ENCODE measurements around the gene RSPH3. TPM values are rescaled to one million over a fixed set of nuclear protein-coding genes. Genes with fewer than 3 reads are reported as not detected.

RSPH3 gene
- total RNA-seq, 1 donor from 2014 or later, result 9.7 TPM

GRCh38 chr6:159043251-159043650 lies 43.2 kb upstream of the RSPH3 start:
- Mint-ChIP-seq H3K27me3 (peaks cover 17% of the 10 kb centered on the region), H3K27ac (no peak overlapping the region), H3K9me3 (no peaks in the 10 kb centered on the region), H3K4me1 (ENCODE audit: unreplicated experiment) (peaks cover 10% of the 10 kb centered on the region), H3K36me3 (no peaks in the 10 kb centered on the region), H3K4me3 (no peak overlapping the region)
- no peak for DNase-seq (ENCODE audit: extremely low spot score, unreplicated experiment)
- no peak for TF ChIP-seq CTCF (conservative IDR thresholded peaks at IDR 0.05)

GRCh38 chr6:159042826-159043181 lies 42.8 kb upstream of the RSPH3 start:
- peaks cover 17% of the 10 kb centered on the region for H3K27me3 Mint-ChIP-seq
- H3K9me3 Mint-ChIP-seq, result no peaks in the 10 kb centered on the region
- H3K27ac Mint-ChIP-seq, result peak overlapping the region; percentile 88
- H3K36me3 Mint-ChIP-seq, result no peaks in the 10 kb centered on the region
- H3K4me1 Mint-ChIP-seq (ENCODE audit: unreplicated experiment), result peaks cover 12% of the 10 kb centered on the region
- TF ChIP-seq CTCF (conservative IDR thresholded peaks at IDR 0.05), result peak; percentile 44
- no peak for DNase-seq (ENCODE audit: extremely low spot score, unreplicated experiment)
- no peak overlapping the region for H3K4me3 Mint-ChIP-seq

GRCh38 chr6:159042003-159042825 lies 42.2 kb upstream of the RSPH3 start:
- Mint-ChIP-seq H3K36me3 (no peaks in the 10 kb centered on the region), H3K4me1 (ENCODE audit: unreplicated experiment) (peaks cover 17% of the 10 kb centered on the region), H3K4me3 (peak overlapping the region; percentile 42), H3K27ac (peak overlapping the region; percentile 88), H3K27me3 (peaks cover 17% of the 10 kb centered on the region), H3K9me3 (no peaks in the 10 kb centered on the region)
- peak; percentile 99 for TF ChIP-seq CTCF (conservative IDR thresholded peaks at IDR 0.05)
- no peak for DNase-seq (ENCODE audit: extremely low spot score, unreplicated experiment)

GRCh38 chr6:159041181-159041580 lies 41.2 kb upstream of the RSPH3 start:
- Mint-ChIP-seq H3K4me1 (ENCODE audit: unreplicated experiment) (peaks cover 17% of the 10 kb centered on the region), H3K27ac (no peak overlapping the region), H3K36me3 (no peaks in the 10 kb centered on the region), H3K4me3 (no peak overlapping the region), H3K27me3 (peaks cover 17% of the 10 kb centered on the region), H3K9me3 (no peaks in the 10 kb centered on the region)
- TF ChIP-seq CTCF (conservative IDR thresholded peaks at IDR 0.05), result no peak
- DNase-seq (ENCODE audit: extremely low spot score, unreplicated experiment), result no peak

GRCh38 chr6:159039885-159040258 lies 39.9 kb upstream of the RSPH3 start:
- H3K4me3 Mint-ChIP-seq, result no peak overlapping the region

More at GRCh38 chr6:159039885-159040258, 39.9 kb upstream of the RSPH3 start:
- DNase-seq (ENCODE audit: extremely low spot score, unreplicated experiment), result no peak
- H3K27ac Mint-ChIP-seq, result no peak overlapping the region
- no peak for TF ChIP-seq CTCF (conservative IDR thresholded peaks at IDR 0.05)
- no peaks in the 10 kb centered on the region for H3K9me3 Mint-ChIP-seq
- H3K4me1 Mint-ChIP-seq (ENCODE audit: unreplicated experiment), result peaks cover 14% of the 10 kb centered on the region
- H3K27me3 Mint-ChIP-seq, result peaks cover 13% of the 10 kb centered on the region
- H3K36me3 Mint-ChIP-seq, result no peaks in the 10 kb centered on the region
